ENCODE measurements around the gene MOK.

GRCh38 chr14:102249041-102249440, 55.9 kb downstream of the MOK start:
- TF ChIP-seq CTCF (IDR thresholded peaks at IDR 0.05; ENCODE audit: low read depth, low read length), result no peak
- TF ChIP-seq EZH2phosphoT487 (IDR thresholded peaks at IDR 0.05; ENCODE audit: low read depth), result no peak

Measured in OCI-LY3 (cell line).